Activated CD8-positive, alpha-beta T cell treated with anti-CD3 and anti-CD28 coated beads, Interleukin-2, amount 10 ng/mL, durations not matched to agents 7 days and 5 days (primary cell): Measurements from ENCODE around the gene KLHL2. TPM values are rescaled to one million over a fixed set of nuclear protein-coding genes. Genes with fewer than 3 reads are reported as not detected.
"Not testable (repeated sequence)": the region's sequence is repeated elsewhere in the genome, so short reads cannot be mapped to it uniquely, and the experiment has no call there.

Source experiments
- ATAC-seq: fragments of 150-1000 bp; cut with Tn5 transposase; one replicate; pipeline ENCODE4 v1.10.0; 2021; ENCODE audit warnings: moderate library complexity
- CTCF ChIA-PET: fragments of 350-600 bp; sonication (Branson Sonifier 250); formaldehyde crosslinking; loops from one replicate; lab custom pipeline; 2021; ENCODE audit warnings: antibody characterized with exemption; lab: Charles Lee
- POLR2A ChIA-PET: fragments of 350-600 bp; sonication (Branson Sonifier 250); formaldehyde crosslinking; loops from one replicate; lab custom pipeline; 2021; ENCODE audit warnings: antibody characterized with exemption; lab: Charles Lee
- DNase-seq: peaks from one replicate; pipeline ENCODE4 v3.0.0-alpha.2; 2020
- H3K27ac Mint-ChIP-seq: one replicate; pipeline ENCODE4 v1.8.0; 2021; ENCODE audit warnings: mild to moderate bottlenecking, mixed read lengths
- H3K27me3 Mint-ChIP-seq: one replicate; pipeline ENCODE4 v1.8.0; 2021; ENCODE audit warnings: low read depth, mixed read lengths
- H3K36me3 Mint-ChIP-seq: one replicate; pipeline ENCODE4 v1.8.0; 2021; ENCODE audit warnings: low read depth, mixed read lengths
- H3K4me1 Mint-ChIP-seq: one replicate; pipeline ENCODE4 v1.8.0; 2021; ENCODE audit warnings: low read depth, mixed read lengths
- H3K4me3 Mint-ChIP-seq: one replicate; pipeline ENCODE4 v1.8.0; 2021; ENCODE audit warnings: mild to moderate bottlenecking, mixed read lengths
- H3K9me3 Mint-ChIP-seq: one replicate; pipeline ENCODE4 v1.8.0; 2022; ENCODE audit warnings: mixed read lengths; ENCODE audit not compliant: insufficient read depth
- total RNA-seq, 2 experiments: library from RNA; stranded (reverse); gene quantifications; one replicate each; pipeline ENCODE4 v1.2.3, GENCODE V29; 2021

Gene KLHL2
- total RNA-seq, 2 experiments from 2014 or later, result 32.9 to 36.4 TPM

GRCh38 chr4:165238041-165238640 is 30.8 kb downstream of the KLHL2 start:
- peaks cover 28% of the 10 kb centered on the region for H3K4me1 Mint-ChIP-seq
- H3K9me3 Mint-ChIP-seq, CTCF ChIA-PET, H3K27me3 Mint-ChIP-seq, DNase-seq, POLR2A ChIA-PET, H3K4me3 Mint-ChIP-seq, ATAC-seq, H3K27ac Mint-ChIP-seq: not testable (repeated sequence)
- H3K36me3 Mint-ChIP-seq, result peaks cover 56% of the 10 kb centered on the region

GRCh38 chr4:165240761-165241160 is 33.4 kb downstream of the KLHL2 start:
- POLR2A ChIA-PET, H3K27ac Mint-ChIP-seq, CTCF ChIA-PET, H3K9me3 Mint-ChIP-seq, ATAC-seq, H3K27me3 Mint-ChIP-seq, DNase-seq, H3K4me3 Mint-ChIP-seq: not testable (repeated sequence)
- Mint-ChIP-seq H3K4me1 (peaks cover 23% of the 10 kb centered on the region), H3K36me3 (peaks cover 63% of the 10 kb centered on the region)

- H3K4me3 Mint-ChIP-seq, H3K9me3 Mint-ChIP-seq, H3K27ac Mint-ChIP-seq, CTCF ChIA-PET, H3K27me3 Mint-ChIP-seq, ATAC-seq, POLR2A ChIA-PET, DNase-seq: not testable (repeated sequence)
- Mint-ChIP-seq H3K36me3 (peaks cover 51% of the 10 kb centered on the region), H3K4me1 (peaks cover 14% of the 10 kb centered on the region)
These were observed 36.8 kb downstream of the KLHL2 start for GRCh38 chr4:165244148-165244547.

DNA sequence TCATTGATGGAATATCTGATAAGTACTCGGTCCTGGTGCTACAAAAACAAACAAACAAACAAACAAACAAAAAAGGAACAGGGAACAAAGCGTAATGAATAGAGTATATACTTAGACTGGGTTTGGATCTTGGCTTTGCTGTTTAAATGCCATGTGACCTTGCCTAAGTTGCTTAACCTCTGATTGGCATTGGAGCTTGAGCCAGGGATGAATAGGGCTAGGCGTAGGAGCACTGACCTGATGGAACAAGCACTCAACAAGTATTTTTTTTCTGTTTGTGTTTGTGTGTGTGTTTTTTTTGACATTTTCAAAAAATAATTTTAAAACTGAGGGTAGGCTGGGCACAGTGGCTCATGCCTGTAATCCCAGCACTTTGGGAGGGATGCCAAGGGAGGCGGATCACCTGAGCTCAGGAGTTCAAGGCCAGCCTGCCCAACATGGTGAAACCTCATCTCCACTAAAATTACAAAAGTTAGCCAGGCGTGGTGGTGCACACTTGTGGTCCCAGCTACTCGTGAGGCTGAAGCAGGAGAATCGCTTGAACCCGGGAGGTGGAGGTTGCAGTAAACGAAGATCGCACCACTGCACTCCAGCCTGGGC is 37.3 kb downstream of the KLHL2 start:
- ATAC-seq, POLR2A ChIA-PET, DNase-seq, H3K9me3 Mint-ChIP-seq, H3K27me3 Mint-ChIP-seq, H3K27ac Mint-ChIP-seq, H3K4me3 Mint-ChIP-seq, CTCF ChIA-PET: not testable (repeated sequence)
- Mint-ChIP-seq H3K36me3 (peaks cover 51% of the 10 kb centered on the region), H3K4me1 (peaks cover 14% of the 10 kb centered on the region)

- peak; percentile 54 for ATAC-seq
- Mint-ChIP-seq H3K4me3 (no peak overlapping the region), H3K4me1 (peaks cover 15% of the 10 kb centered on the region), H3K27me3 (no peaks in the 10 kb centered on the region), H3K27ac (no peak overlapping the region), H3K9me3 (no peaks in the 10 kb centered on the region), H3K36me3 (peaks cover 43% of the 10 kb centered on the region)
- POLR2A ChIA-PET, result no interaction called here
- CTCF ChIA-PET, result no interaction called here
- no peak for DNase-seq
These were observed 40.7 kb downstream of the KLHL2 start for GRCh38 chr4:165248102-165248501.

DNA sequence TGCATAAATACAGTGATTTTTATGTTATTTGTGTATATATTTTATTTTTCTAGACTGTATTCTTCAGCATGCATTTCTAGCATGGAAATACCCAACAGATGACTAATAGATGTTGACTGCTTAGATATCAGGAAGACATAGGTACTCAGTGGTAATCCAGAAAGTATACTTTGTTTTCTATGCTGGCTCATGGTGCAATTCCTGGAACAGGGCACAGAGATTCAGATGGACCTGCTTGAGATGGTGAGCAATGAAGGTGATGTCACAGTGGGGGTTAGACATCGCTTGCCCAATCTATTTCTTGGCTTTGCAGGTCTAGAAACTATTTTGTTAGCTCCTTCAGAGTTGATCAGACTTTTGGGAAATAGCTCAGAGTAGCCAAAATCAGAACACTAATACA is 41.5 kb downstream of the KLHL2 start:
- ATAC-seq, POLR2A ChIA-PET, H3K9me3 Mint-ChIP-seq, H3K4me3 Mint-ChIP-seq, DNase-seq, H3K27me3 Mint-ChIP-seq, CTCF ChIA-PET: not testable (repeated sequence)
- Mint-ChIP-seq H3K27ac (peak overlapping the region; percentile 40), H3K4me1 (peaks cover 11% of the 10 kb centered on the region), H3K36me3 (peaks cover 41% of the 10 kb centered on the region)

DNA sequence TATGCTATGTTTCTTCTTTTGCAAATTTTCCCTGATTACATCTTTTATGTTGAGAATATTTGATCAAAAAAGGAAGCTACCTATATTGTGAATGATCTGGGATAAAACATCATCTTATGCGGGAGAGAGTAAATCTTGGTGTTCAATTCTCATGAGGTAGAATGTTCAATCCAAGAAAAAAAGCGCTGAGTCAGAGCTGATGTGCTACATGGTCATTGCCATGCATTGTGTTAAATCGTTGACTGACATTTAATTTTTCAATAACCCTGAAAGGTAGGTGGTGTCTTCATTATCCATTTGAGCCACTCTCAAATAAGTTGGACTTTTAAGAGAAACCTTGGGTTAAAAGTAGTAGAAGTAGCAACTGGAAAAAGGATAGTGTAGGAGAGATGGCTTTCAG is 47.4 kb downstream of the KLHL2 start:
- peaks cover 42% of the 10 kb centered on the region for H3K36me3 Mint-ChIP-seq

DNA sequence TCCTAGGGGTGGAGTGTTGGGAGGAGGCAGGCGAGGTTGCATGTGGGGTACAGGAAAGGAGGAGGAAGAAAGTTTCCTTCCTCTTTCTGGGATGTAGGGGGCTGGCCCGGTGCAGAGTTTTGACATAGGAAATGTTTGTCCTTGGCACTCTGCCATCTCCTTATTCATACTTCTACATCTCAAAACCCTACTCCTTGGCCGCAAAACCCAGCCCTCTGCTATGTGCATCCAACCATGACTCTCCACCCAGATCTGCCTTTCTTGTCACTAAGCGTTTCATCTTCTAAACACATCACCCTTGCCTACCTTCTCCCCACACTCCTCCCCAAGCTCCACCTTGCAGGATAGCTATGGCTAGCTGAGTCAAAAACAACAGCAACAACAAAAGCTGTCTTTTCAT is 48.1 kb downstream of the KLHL2 start:
- not testable (repeated sequence) for H3K9me3 Mint-ChIP-seq, H3K27me3 Mint-ChIP-seq
- H3K36me3 Mint-ChIP-seq, result peaks cover 38% of the 10 kb centered on the region
- DNase-seq, result peak; percentile 86
- H3K4me1 Mint-ChIP-seq, result peaks cover 60% of the 10 kb centered on the region
- peak; percentile 86 for ATAC-seq
- CTCF ChIA-PET, result interaction anchor here (1.3 to 4.4 kb wide), 2 partner anchors 46 to 124 kb away, joined by 3 to 13 read pairs; no protein-coding TSS in a partner anchor
- POLR2A ChIA-PET, result interaction anchor here (0.6 kb wide), 2 partner anchors 39 to 46 kb away, joined by 3 read pairs; no protein-coding TSS in a partner anchor
- peak overlapping the region; percentile 64 for H3K4me3 Mint-ChIP-seq
- peak overlapping the region; percentile 88 for H3K27ac Mint-ChIP-seq

More for the DNA sequence above, 47.4 kb downstream of the KLHL2 start:
- not testable (repeated sequence) for ATAC-seq, H3K9me3 Mint-ChIP-seq, H3K4me3 Mint-ChIP-seq, H3K27me3 Mint-ChIP-seq, DNase-seq
- Mint-ChIP-seq H3K4me1 (peaks cover 56% of the 10 kb centered on the region), H3K27ac (peak overlapping the region; percentile 88)
- POLR2A ChIA-PET, result interaction anchor here (0.6 kb wide), 2 partner anchors 39 to 46 kb away, joined by 3 read pairs; no protein-coding TSS in a partner anchor
- CTCF ChIA-PET, result interaction anchor here (1.3 to 4.4 kb wide), 2 partner anchors 45 to 123 kb away, joined by 3 to 13 read pairs; no protein-coding TSS in a partner anchor

DNA sequence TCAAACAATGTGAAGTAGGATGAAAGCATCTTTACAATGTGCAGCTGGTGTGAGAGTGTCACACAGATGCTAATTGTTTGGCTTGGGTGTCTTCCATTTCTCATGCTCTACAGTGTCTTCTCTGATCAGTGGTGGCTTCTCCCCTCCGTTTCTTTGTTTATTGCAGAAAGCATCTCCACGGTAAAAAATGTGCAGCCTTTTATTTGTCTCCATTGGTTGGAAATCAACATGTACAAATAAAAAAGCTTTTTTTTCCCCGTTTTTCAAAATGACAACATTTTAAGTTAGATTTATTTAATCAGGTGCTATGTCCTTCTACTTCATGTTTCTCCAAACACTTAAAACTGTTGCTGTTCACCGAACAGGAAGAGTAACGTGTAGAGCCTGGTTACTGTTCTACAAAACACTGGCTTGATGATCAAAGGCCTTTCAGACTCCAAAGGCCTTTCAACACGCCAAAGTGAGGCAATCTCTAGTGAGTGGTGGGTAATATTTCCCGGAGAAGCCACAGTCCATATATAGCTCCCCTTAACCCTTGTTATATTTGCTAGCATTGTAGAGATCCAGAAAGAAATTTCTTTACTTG is 48.8 kb downstream of the KLHL2 start:
- not testable (repeated sequence) for H3K27me3 Mint-ChIP-seq
- H3K4me1 Mint-ChIP-seq, result peaks cover 64% of the 10 kb centered on the region

DNA sequence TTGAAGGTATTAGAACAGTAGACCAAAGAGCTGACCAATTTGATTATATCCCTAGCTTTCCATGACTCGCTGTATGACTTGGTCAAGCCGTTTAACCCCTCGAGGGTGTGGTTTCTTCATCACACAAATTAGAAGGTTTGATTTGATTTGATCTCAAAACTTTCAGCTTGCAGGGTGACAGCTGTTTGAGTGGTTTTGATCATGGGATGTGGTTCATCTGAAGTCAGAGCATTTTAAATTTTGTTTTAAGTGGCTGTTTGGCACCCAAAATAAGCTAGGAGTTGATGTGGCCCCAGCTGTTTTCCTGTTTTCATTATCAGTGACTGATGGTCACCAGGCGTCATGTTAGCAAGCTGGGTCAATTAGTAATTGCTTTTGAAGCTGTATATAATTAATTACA is 52.4 kb downstream of the KLHL2 start:
- Mint-ChIP-seq H3K4me3 (peak overlapping the region; percentile 29), H3K4me1 (peaks cover 64% of the 10 kb centered on the region), H3K27ac (peak overlapping the region; percentile 71), H3K36me3 (peaks cover 40% of the 10 kb centered on the region)
- not testable (repeated sequence) for H3K9me3 Mint-ChIP-seq, H3K27me3 Mint-ChIP-seq, ATAC-seq
- ChIA-PET CTCF (interaction anchor here (0.6 kb wide), 1 partner anchor 33 kb away, joined by 3 read pairs; no protein-coding TSS in a partner anchor), POLR2A (interaction anchor here (0.7 to 1.3 kb wide), 2 partner anchors 52 to 54 kb away, joined by 3 to 4 read pairs; partner anchors contain the start of gene KLHL2)
- DNase-seq, result peak; percentile 52

More for the DNA sequence above, 48.8 kb downstream of the KLHL2 start:
- Mint-ChIP-seq H3K4me3 (peak overlapping the region; percentile 64), H3K27ac (peak overlapping the region; percentile 88), H3K36me3 (peaks cover 36% of the 10 kb centered on the region)
- not testable (repeated sequence) for H3K9me3 Mint-ChIP-seq
- ChIA-PET CTCF (interaction anchor here (4.4 kb wide), 1 partner anchor 125 kb away, joined by 13 read pairs; no protein-coding TSS in a partner anchor), POLR2A (interaction anchor here (1.2 kb wide), 1 partner anchor 47 kb away, joined by 3 read pairs; no protein-coding TSS in a partner anchor)
- ATAC-seq (peak; percentile 65), DNase-seq (peak; percentile 48)

DNA sequence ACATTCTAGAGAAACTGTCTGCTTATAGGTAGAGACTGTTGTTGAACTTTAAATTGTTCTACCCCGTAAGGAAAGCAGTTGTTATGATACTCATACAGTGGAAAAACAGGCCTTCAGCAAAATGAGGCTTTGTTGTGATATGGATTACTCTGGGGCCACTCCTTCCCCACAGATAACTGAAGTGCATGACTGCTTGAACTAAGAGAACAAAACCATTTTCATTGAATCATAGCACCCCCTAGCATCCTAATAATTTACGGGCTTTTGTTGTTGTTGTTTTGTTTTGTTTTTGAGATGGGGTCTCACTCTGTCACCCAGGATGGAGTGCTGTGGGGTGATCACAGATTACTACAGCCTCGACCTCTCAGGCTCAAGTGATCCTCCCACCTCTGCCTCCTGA is 54.9 kb downstream of the KLHL2 start:
- ATAC-seq, DNase-seq, POLR2A ChIA-PET, H3K4me3 Mint-ChIP-seq, CTCF ChIA-PET, H3K27ac Mint-ChIP-seq, H3K27me3 Mint-ChIP-seq, H3K9me3 Mint-ChIP-seq: not testable (repeated sequence)
- H3K4me1 Mint-ChIP-seq, result peaks cover 43% of the 10 kb centered on the region
- H3K36me3 Mint-ChIP-seq, result peaks cover 56% of the 10 kb centered on the region
